H9 (cell line): ENCODE results near the gene MAD1L1. TPM values are rescaled to one million over a fixed set of nuclear protein-coding genes. Genes with fewer than 3 reads are reported as not detected.

Experiments used
- DNase-seq: peaks from one replicate; pipeline ENCODE4 v3.0.0-alpha.2; 2017
- H2AFZ ChIP-seq: one replicate; pipeline ENCODE4 v1.6.1; 2013; ENCODE audit warnings: mild to moderate bottlenecking, low read length, control low read depth, moderate library complexity
- H2AK5ac ChIP-seq: 2 replicates; pipeline ENCODE4 v1.6.1; 2013; ENCODE audit warnings: low read length, control low read depth, mixed read lengths; ENCODE audit not compliant: insufficient read length
- H2BK120ac ChIP-seq: one replicate; pipeline ENCODE4 v1.6.1; 2013; ENCODE audit warnings: low read depth, mild to moderate bottlenecking, low read length, control low read depth, inconsistent platforms; ENCODE audit not compliant: poor library complexity, severe bottlenecking
- H2BK12ac ChIP-seq: 2 replicates; pipeline ENCODE4 v1.6.1; 2013; ENCODE audit warnings: low read length, control low read depth, mixed read lengths, low read depth; ENCODE audit not compliant: insufficient read length
- H2BK15ac ChIP-seq: 2 replicates; pipeline ENCODE4 v1.6.1; 2013; ENCODE audit warnings: low read depth, low read length, control low read depth
- H2BK20ac ChIP-seq: one replicate; pipeline ENCODE4 v1.6.1; 2013; ENCODE audit warnings: low read depth, mild to moderate bottlenecking, low read length, control low read depth, inconsistent platforms; ENCODE audit not compliant: poor library complexity, severe bottlenecking
- H2BK5ac ChIP-seq: 2 replicates; pipeline ENCODE4 v1.6.1; 2013; ENCODE audit warnings: low read length, control low read depth, mixed read lengths; ENCODE audit not compliant: insufficient read length
- H3K14ac ChIP-seq: 2 replicates; pipeline ENCODE4 v1.6.1; 2013; ENCODE audit warnings: low read length, control low read depth; ENCODE audit not compliant: insufficient read depth
- H3K18ac ChIP-seq: 2 replicates; pipeline ENCODE4 v1.6.1; 2013; ENCODE audit warnings: low read depth, mild to moderate bottlenecking, mixed read lengths, low read length, control low read depth; ENCODE audit not compliant: insufficient read length
- H3K23ac ChIP-seq: 2 replicates; pipeline ENCODE4 v1.6.1; 2013; ENCODE audit warnings: low read length, control low read depth, mixed read lengths, low read depth; ENCODE audit not compliant: insufficient read length
- H3K23me2 ChIP-seq: 2 replicates; pipeline ENCODE4 v1.6.1; 2013; ENCODE audit warnings: low read depth, mild to moderate bottlenecking, mixed read lengths, low read length, control low read depth; ENCODE audit not compliant: insufficient read length, poor library complexity, severe bottlenecking
- H3K27ac ChIP-seq: 2 replicates; pipeline ENCODE4 v1.5.1; 2013; ENCODE audit warnings: low read length, control low read depth, mixed read lengths, low read depth; ENCODE audit not compliant: insufficient read length
- H3K27me3 ChIP-seq: 2 replicates; pipeline ENCODE4 v1.6.1; 2013; ENCODE audit warnings: low read length, control low read depth, inconsistent platforms; ENCODE audit not compliant: insufficient read depth
- H3K4ac ChIP-seq: 2 replicates; pipeline ENCODE4 v1.6.1; 2013; ENCODE audit warnings: low read depth, mild to moderate bottlenecking, control low read depth, inconsistent platforms, low read length, moderate library complexity
- H3K4me1 ChIP-seq: 2 replicates; pipeline ENCODE4 v1.6.1; 2013; ENCODE audit warnings: low read length, control low read depth, inconsistent platforms; ENCODE audit not compliant: insufficient read depth
- H3K4me2 ChIP-seq: 2 replicates; pipeline ENCODE4 v1.6.1; 2013; ENCODE audit warnings: low read length, control low read depth, mixed read lengths; ENCODE audit not compliant: insufficient read length, insufficient read depth
- H3K56ac ChIP-seq: 2 replicates; pipeline ENCODE4 v1.6.1; 2013; ENCODE audit warnings: low read depth, mild to moderate bottlenecking, mixed read lengths, low read length, control low read depth; ENCODE audit not compliant: insufficient read length
- H3K79me1 ChIP-seq: 2 replicates; pipeline ENCODE4 v1.6.1; 2013; ENCODE audit warnings: low read depth, mild to moderate bottlenecking, moderate library complexity, low read length, control low read depth, inconsistent platforms; ENCODE audit not compliant: insufficient read depth, poor library complexity, severe bottlenecking
- H3K79me2 ChIP-seq: 2 replicates; pipeline ENCODE4 v1.6.1; 2013; ENCODE audit warnings: low read length, control low read depth, inconsistent platforms; ENCODE audit not compliant: insufficient read depth
- H3K9ac ChIP-seq: 2 replicates; pipeline ENCODE4 v1.6.1; 2013; ENCODE audit warnings: low read length, control low read depth, mixed read lengths; ENCODE audit not compliant: insufficient read length; ENCODE audit errors: extremely low read depth
- H3K9me3 ChIP-seq: one replicate; pipeline ENCODE4 v1.6.1; 2013; ENCODE audit warnings: low read depth, low read length, inconsistent platforms; ENCODE audit not compliant: control insufficient read depth
- H3T11ph ChIP-seq: one replicate; pipeline ENCODE4 v1.6.1; 2013; ENCODE audit warnings: mild to moderate bottlenecking, low read length, control low read depth, inconsistent platforms
- H4K20me1 ChIP-seq: one replicate; pipeline ENCODE4 v1.6.1; 2013; ENCODE audit not compliant: control insufficient read depth, insufficient read length, insufficient read depth
- H4K5ac ChIP-seq: 2 replicates; pipeline ENCODE4 v1.6.1; 2013; ENCODE audit warnings: low read depth, mild to moderate bottlenecking, mixed read lengths, low read length, control low read depth; ENCODE audit not compliant: insufficient read length
- H4K8ac ChIP-seq: replicated peaks from 2 replicates; pipeline ENCODE4 v1.6.1; 2013; ENCODE audit warnings: low read length, control low read depth, mixed read lengths, low read depth; ENCODE audit not compliant: insufficient read length
- H4K91ac ChIP-seq: 2 replicates; pipeline ENCODE4 v1.6.1; 2013; ENCODE audit warnings: low read depth, mild to moderate bottlenecking, moderate library complexity, mixed read lengths, low read length, control low read depth; ENCODE audit not compliant: insufficient read length
- H3K27ac Mint-ChIP-seq, 3 experiments: 2 replicates in 2 of 3; 3 replicates in 1 of 3; pipeline ENCODE4 v1.8.0; 2020 to 2021; ENCODE audit warnings: mixed read lengths in 3 of 3, mild to moderate bottlenecking in 1 of 3, moderate library complexity in 1 of 3
- H3K27me3 Mint-ChIP-seq: 2 replicates; pipeline ENCODE4 v1.8.0; 2021; ENCODE audit warnings: low read depth, mild to moderate bottlenecking, moderate library complexity, mixed read lengths
- H3K36me3 Mint-ChIP-seq, 3 experiments: 2 replicates in 2 of 3; 3 replicates in 1 of 3; pipeline ENCODE4 v1.8.0; 2020 to 2021; ENCODE audit warnings: low read depth in 3 of 3, mixed read lengths in 3 of 3; ENCODE audit not compliant: insufficient read depth in 1 of 3
- H3K4me1 Mint-ChIP-seq, 2 experiments: 2 replicates each; pipeline ENCODE4 v1.8.0; 2020; ENCODE audit warnings: mixed read lengths in 2 of 2
- H3K4me3 Mint-ChIP-seq, 2 experiments: 2 replicates in 1 of 2; 3 replicates in 1 of 2; pipeline ENCODE4 v1.8.0; 2020 to 2021; ENCODE audit warnings: mild to moderate bottlenecking in 2 of 2, mixed read lengths in 2 of 2, moderate library complexity in 1 of 2
- H3K9me3 Mint-ChIP-seq, 2 experiments: 2 replicates in 1 of 2; 3 replicates in 1 of 2; pipeline ENCODE4 v1.8.0; 2020; ENCODE audit warnings: mild to moderate bottlenecking in 2 of 2, mixed read lengths in 2 of 2, moderate library complexity in 1 of 2
- CTCF ChIP-seq: fragments of 200-600 bp; sonication (generic); conservative IDR thresholded peaks from 3 replicates; pipeline ENCODE4 v1.8.0; 2021; ENCODE audit warnings: antibody characterized with exemption, mild to moderate bottlenecking
- WGBS: extraction: QIAGEN DNeasy Blood & Tissue Kit; methylation state at CpG from one replicate; pipeline ENCODE4 v1.1.7; 2013; ENCODE audit warnings: missing lambda C conversion rate, low lambda C conversion rate, mixed read lengths; ENCODE audit not compliant: insufficient read length; ENCODE audit errors: extremely low coverage; 5-methylcytosine and 5-hydroxymethylcytosine counted together
- total RNA-seq: library from RNA; stranded (reverse); gene quantifications from 2 replicates; pipeline ENCODE4 v1.2.1, GENCODE V29; 2021

MAD1L1 gene
- total RNA-seq, 1 experiment from 2014 or later, result 39.0 TPM

- Histone ChIP-seq H2BK12ac (no peak overlapping the region), H2BK120ac (no peak overlapping the region), H3K23ac (no peak overlapping the region), H3K23me2 (no peaks in the 10 kb centered on the region), H3K27ac (no peak overlapping the region), H3K9me3 (no peaks in the 10 kb centered on the region), H4K5ac (no peak overlapping the region), H3K9ac (no peak overlapping the region), H3K14ac (no peak overlapping the region), H3T11ph (no peak overlapping the region), H3K4me1 (no peaks in the 10 kb centered on the region; the same call in 1 of the 2 replicates), H3K27me3 (no peaks in the 10 kb centered on the region), H3K18ac (no peak overlapping the region), H2BK5ac (no peak overlapping the region), H4K8ac (no peak overlapping the region), H3K79me1 (no peaks in the 10 kb centered on the region), H3K4ac (no peak overlapping the region), H4K91ac (no peak overlapping the region), H3K56ac (no peak overlapping the region), H2AK5ac (no peak overlapping the region), H2BK15ac (no peak overlapping the region), H3K79me2 (no peaks in the 10 kb centered on the region), H3K4me2 (no peak overlapping the region), H2BK20ac (no peak overlapping the region), H2AFZ (no peak overlapping the region), H4K20me1 (no peaks in the 10 kb centered on the region)
- H3K4me1 Mint-ChIP-seq, result peaks cover 8 to 26% of the 10 kb centered on the region in 2 experiments
- H3K4me3 Mint-ChIP-seq, result no peak overlapping the region
- H3K27ac Mint-ChIP-seq, result peak overlapping the region in 2 of 3 experiments; percentile 74 to 97; a peak in 2 of 7 replicates
- no peaks in the 10 kb centered on the region for H3K9me3 Mint-ChIP-seq
- peaks cover 1 to 11% (median 10%) of the 10 kb centered on the region in 3 experiments; a peak in 5 of 7 replicates for H3K36me3 Mint-ChIP-seq
- DNase-seq, result no peak
- TF ChIP-seq CTCF, result no peak
- no peaks in the 10 kb centered on the region for H3K27me3 Mint-ChIP-seq
- no CpG with 5 or more reads among the region's 14 CpGs for WGBS
Measured at GRCh38 chr7:2080477-2080876, 152.3 kb downstream of the MAD1L1 start.
